Heart left ventricle (tissue), 13 donors: ENCODE results near the gene STAT3.

ENCODE experiments used
- CTCF ChIP-seq, 12 donors: fragments of 200-600 bp; sonication (generic) in 4 of 12; IDR thresholded peaks; one replicate each; pipeline versions ENCODE4 v1.5.0 to v1.8.0; 2018 to 2022; ENCODE audit warnings: antibody characterized with exemption in 12 of 12, mild to moderate bottlenecking in 5 of 12
- POLR2A ChIP-seq, 2 donors: fragments of 450-650 bp; IDR thresholded peaks; one replicate each; pipeline ENCODE4 v1.6.1; 2017; ENCODE audit warnings: antibody characterized with exemption in 2 of 2, mild to moderate bottlenecking in 2 of 2, moderate library complexity in 2 of 2
- donor health status: ischemic (EF 13 %, LVEDD 7.1; RV severe dilation, severe dysfunction).
- donor health status: DM: no; HTN: yes; CAD: no.
- donor health status: DM: no; HTN: no; CAD: no.
- donor health status: ischemic (EF 25% LVEDD 6.9; RV normal size, moderate dysfunction).
- donor health status: ischemic (EF 25% LVEDD 5.7; RV mildly dilated, moderate dysfunction).
- donor health status: ischemic (EF 35%, LVEDD 5.7; RV mildly dilated, moderate dysfunction).
- donor health status: nonischemic (EF 11% LVEDD 7.7; RV severe dilation, severe dysfunction).
- donor health status: DM: yes; HTN: yes; CAD: no.
- donor health status: PGD.
- donor health status: ischemic (EF 29% LVEDD 5.4; RV normal size, mild dysfunction).
- donor health status: nonischemic (EF 23%, LVEDD 6.1; RV moderate dilation, normal function).

GRCh38 chr17:42361781-42362186 is 26.5 kb downstream of the STAT3 start:
- TF ChIP-seq POLR2A (IDR thresholded peaks at IDR 0.05) (no peak), CTCF (IDR thresholded peaks at IDR 0.05) (no peak)
